HFF-Myc (cell line): ENCODE data around the gene SSTR5.

Source experiments
- DNase-seq: peaks from one replicate; pipeline ENCODE4 v3.0.0-alpha.2; 2011; ENCODE audit warnings: low read depth; ENCODE audit errors: extremely low read depth
- H3K4me3 ChIP-seq: replicated peaks from 2 replicates; pipeline ENCODE4 v1.5.1; 2011; ENCODE audit warnings: low read depth, mild to moderate bottlenecking, control low read depth, low read length
- TF ChIP-seq, protein P1 (sequence below): IDR thresholded peaks from 2 replicates; pipeline ENCODE4 v1.5.1; 2012; ENCODE audit warnings: mild to moderate bottlenecking, low read depth, low read length, control low read depth; ENCODE audit errors: missing control alignments

SSTR5 gene

DNA sequence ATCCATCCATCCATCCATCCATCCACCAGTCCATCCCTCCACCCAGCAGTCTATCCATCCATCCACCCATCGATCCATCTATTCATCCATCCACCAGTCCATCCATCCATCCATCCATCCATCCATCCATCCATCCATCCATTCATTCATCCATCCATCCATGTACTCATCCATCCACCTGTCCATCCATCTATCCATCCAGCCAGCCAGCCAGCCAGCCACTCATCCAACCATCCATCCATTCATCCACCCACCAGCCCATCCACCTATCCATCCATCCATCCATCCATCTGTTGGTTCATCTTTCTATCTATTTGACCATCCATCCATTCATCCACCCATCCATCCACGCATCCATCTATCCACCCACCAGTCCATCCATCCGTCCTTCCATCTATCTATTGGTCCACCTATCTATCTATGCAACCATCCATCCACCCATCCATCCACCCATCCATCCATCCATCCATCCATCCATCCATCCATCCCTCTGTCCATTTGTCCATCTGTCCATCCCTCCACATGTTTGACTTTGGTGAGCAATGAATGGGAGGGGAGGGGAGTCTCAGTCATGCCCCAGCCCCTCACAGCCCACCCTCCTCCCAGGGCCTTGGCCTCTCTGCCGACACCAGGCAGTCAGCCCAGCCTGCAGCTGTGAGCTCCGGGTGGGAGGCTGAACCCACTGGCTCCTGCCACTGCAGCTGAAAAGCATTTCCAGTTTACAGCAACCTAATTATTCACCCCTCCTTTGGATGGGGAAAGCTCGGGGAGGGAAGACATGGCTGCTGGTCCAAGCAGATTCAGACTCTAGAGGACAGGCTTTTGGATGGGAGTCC, 38.1 kb upstream of the SSTR5 start:
- DNase-seq, result no peak
- no peak overlapping the region for H3K4me3 ChIP-seq
- TF ChIP-seq, protein P1, sequence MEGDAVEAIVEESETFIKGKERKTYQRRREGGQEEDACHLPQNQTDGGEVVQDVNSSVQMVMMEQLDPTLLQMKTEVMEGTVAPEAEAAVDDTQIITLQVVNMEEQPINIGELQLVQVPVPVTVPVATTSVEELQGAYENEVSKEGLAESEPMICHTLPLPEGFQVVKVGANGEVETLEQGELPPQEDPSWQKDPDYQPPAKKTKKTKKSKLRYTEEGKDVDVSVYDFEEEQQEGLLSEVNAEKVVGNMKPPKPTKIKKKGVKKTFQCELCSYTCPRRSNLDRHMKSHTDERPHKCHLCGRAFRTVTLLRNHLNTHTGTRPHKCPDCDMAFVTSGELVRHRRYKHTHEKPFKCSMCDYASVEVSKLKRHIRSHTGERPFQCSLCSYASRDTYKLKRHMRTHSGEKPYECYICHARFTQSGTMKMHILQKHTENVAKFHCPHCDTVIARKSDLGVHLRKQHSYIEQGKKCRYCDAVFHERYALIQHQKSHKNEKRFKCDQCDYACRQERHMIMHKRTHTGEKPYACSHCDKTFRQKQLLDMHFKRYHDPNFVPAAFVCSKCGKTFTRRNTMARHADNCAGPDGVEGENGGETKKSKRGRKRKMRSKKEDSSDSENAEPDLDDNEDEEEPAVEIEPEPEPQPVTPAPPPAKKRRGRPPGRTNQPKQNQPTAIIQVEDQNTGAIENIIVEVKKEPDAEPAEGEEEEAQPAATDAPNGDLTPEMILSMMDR, result no peak

DNA sequence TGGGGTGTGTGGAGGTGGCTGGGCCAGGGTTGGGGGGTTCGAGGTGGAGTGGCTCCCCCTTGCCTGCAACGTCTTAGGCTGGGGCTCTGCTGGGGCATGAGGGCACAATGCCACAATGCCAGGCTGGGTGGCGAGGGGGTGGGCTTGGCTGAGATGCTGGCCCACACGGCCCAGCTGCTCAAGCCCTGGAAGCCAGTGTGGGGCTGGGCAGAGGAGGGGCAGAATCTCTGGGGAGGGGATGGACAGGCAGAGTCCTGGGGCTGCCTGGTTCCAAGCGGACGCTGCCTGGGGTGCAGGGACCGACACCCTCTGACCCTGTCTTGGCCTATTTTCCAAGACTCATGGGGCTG, 37.5 kb upstream of the SSTR5 start:
- DNase-seq, result no peak
- H3K4me3 ChIP-seq, result no peak overlapping the region
- TF ChIP-seq, protein P1, result no peak

DNA sequence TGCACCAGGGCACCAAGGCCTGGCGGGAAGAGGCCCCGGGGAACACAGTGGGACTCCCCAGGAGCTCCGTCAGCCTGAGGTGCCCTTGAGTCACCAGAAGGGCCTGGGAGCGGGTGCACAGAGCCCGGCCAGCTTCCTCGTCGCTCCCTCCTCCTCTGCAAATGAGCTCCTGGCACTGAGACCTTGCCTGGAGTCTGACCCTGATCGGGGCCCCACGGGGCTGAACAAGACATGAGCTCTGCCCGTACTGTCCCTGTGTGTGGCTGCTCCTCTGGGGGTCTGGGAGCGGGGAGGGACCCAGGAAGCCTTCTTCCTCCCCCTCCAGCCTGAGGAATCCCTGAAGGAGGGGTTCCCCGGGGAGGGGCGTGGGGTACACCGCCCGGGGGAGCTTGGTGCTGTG, 36.4 kb upstream of the SSTR5 start:
- TF ChIP-seq, protein P1, result no peak
- no peak for DNase-seq

DNA sequence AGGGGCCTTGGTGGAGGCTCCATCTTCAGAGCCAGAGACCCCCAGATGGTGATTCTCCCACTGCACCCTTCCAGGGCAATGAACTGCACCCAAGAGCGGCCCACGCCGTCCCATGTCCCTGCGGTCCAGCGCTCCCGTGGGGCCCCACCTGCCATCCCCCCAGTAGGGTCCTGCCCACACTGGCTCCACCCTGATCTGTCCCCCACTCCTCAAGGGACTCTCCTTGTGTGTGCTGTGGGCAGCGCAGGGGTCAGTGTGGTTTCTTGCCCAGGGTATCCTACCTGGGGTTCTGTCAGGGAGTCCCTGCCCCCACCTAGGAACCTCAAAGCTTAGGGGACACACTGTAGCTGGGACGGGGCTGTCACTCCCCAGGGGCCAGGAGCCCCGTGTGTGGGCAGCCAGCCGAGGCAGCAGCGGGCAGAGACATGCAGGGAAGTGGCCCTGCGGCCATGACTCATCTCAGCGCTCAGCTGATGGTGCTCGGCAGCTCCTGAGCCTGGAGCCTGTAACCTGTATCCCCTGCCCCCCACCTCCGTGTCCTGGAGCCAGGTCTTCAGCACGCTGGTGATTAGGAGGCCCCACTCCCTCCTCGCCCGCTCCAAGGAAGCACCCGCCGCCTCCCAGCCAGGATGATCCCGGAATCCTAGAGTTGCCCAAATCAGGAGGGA, 35.7 kb upstream of the SSTR5 start:
- H3K4me3 ChIP-seq, result no peak overlapping the region
- TF ChIP-seq, protein P1, result no peak
- no peak for DNase-seq

More for the DNA sequence above, 36.4 kb upstream of the SSTR5 start:
- no peak overlapping the region for H3K4me3 ChIP-seq

DNA sequence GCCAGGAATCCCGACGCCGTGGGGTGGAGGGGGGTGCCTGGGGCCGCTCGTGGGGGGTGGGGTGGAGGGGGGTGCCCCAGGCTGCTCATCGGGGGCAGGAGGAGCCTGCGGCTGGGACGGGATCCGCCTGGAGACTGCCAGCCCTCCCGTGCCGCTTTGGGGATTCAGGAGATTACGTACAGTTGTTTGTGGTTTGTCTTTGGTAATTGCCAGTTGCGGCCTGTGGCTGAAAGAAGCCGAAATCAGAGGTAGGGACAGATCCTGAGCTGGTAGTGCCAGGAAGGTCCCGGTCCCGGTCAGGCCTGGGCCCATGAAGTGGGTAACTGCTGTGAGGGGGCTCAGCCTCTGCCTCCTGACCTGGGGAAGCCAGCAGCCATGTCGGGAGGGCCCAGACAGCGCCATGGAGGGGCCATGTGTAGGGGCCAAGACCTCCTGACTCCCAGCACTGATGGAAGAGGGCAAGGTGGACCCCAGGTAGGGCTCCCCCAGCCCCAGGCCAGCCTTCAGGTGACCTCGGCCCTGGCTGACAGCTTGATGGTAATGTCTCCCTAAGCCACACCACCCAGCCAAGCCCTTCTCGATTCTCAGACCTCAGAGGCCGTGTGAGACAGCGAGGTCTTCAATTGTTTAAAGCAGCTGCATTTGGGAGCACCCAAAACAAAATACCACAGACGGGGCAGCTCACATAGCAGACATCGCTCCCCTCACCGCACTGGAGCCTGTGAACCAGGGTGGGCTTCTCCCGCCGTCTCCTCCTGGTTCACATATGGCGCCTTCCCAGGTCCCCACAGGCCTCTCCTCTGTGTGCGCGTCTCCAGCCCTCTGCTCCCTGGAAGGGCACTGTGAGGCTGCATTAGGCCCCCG, 34.9 kb upstream of the SSTR5 start:
- H3K4me3 ChIP-seq, result no peak overlapping the region
- TF ChIP-seq, protein P1, result no peak
- DNase-seq, result no peak

DNA sequence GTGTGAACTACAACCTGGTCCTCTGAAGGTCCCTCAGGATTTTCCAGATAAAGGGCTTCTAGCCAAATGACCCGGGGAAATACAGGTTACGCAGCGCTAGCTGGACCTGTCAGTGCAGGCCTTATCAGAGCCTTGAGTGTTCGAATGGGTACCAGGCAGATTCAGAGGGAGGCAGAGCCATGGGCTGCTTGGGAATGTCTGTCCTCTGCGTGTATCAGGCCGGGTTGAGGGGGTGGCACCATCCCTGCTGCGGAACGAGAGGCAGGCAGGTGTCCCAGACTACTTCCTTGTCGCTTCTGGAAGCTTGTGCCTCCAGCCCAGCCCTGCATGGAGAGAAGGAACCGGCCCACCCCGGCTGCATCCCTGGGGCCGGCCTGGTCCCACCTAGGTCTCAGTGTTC, 33.6 kb upstream of the SSTR5 start:
- H3K4me3 ChIP-seq, result no peak overlapping the region
- TF ChIP-seq, protein P1, result no peak
- no peak for DNase-seq
